Measurements from ENCODE around the gene TACSTD2. TPM values are rescaled to one million over a fixed set of nuclear protein-coding genes. Genes with fewer than 3 reads are reported as not detected.
"Not testable (repeated sequence)": the region's sequence is repeated elsewhere in the genome, so short reads cannot be mapped to it uniquely, and the experiment has no call there.

Gene TACSTD2
- total RNA-seq, 1 donor from 2014 or later, result not detected

DNA sequence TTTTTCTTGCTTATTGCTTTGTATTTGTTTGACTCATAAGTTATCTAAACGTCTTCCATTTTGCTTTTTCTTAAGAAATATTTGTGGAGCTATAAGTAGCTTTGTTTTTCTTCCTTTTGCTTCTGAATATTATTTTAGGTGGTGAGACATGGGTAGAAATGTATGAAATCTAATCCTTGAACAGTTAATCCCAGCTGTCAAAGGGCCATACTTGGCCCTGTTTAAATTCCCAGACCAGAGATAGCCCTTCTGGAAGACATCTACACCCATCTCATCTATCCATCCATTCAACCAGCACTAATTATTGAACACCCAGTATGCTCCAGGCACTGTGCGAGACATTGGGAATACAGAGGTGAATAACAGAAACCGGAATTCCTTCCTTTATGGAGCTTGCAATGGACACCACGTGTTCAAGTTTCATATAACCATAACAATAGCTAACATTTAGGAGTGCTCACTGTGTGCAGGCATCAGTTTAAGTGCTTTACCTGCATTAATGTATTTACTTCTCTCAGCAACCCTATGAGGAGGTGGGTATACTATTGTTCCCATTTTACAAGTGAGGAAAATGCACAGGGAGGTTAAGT is 8.7 kb downstream of the TACSTD2 start:
- Histone ChIP-seq H3F3A (ENCODE audit: low read depth) (peaks cover 15% of the 10 kb centered on the region), H3K27me3 (no peaks in the 10 kb centered on the region), H3K9me3 (ENCODE audit: low read depth) (no peaks in the 10 kb centered on the region), H3K79me2 (ENCODE audit: low read depth) (no peaks in the 10 kb centered on the region), H3K4me2 (no peak overlapping the region), H3K36me3 (no peaks in the 10 kb centered on the region), H4K20me1 (ENCODE audit: low read depth) (no peaks in the 10 kb centered on the region), H3K27ac (no peak overlapping the region), H3K9ac (no peak overlapping the region), H3K4me1 (peaks cover 21% of the 10 kb centered on the region), H2AFZ (replicated peaks) (no peak overlapping the region), H3K4me3 (no peak overlapping the region)
- Mint-ChIP-seq H3K27me3 (ENCODE audit: insufficient read depth, low read depth) (peaks cover 2% of the 10 kb centered on the region), H3K9me3 (peaks cover 3% of the 10 kb centered on the region), H3K27ac (no peak overlapping the region), H3K4me1 (peaks cover 18% of the 10 kb centered on the region), H3K36me3 (no peaks in the 10 kb centered on the region), H3K4me3 (no peak overlapping the region)
- no peak for DNase-seq (ENCODE audit: low spot score)
- TF ChIP-seq, protein P1, sequence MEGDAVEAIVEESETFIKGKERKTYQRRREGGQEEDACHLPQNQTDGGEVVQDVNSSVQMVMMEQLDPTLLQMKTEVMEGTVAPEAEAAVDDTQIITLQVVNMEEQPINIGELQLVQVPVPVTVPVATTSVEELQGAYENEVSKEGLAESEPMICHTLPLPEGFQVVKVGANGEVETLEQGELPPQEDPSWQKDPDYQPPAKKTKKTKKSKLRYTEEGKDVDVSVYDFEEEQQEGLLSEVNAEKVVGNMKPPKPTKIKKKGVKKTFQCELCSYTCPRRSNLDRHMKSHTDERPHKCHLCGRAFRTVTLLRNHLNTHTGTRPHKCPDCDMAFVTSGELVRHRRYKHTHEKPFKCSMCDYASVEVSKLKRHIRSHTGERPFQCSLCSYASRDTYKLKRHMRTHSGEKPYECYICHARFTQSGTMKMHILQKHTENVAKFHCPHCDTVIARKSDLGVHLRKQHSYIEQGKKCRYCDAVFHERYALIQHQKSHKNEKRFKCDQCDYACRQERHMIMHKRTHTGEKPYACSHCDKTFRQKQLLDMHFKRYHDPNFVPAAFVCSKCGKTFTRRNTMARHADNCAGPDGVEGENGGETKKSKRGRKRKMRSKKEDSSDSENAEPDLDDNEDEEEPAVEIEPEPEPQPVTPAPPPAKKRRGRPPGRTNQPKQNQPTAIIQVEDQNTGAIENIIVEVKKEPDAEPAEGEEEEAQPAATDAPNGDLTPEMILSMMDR (IDR thresholded peaks at IDR 0.05), result no peak
- TF ChIP-seq EZH2 (IDR thresholded peaks at IDR 0.05) (no peak), EZH2phosphoT487 (IDR thresholded peaks at IDR 0.05) (no peak)

DNA sequence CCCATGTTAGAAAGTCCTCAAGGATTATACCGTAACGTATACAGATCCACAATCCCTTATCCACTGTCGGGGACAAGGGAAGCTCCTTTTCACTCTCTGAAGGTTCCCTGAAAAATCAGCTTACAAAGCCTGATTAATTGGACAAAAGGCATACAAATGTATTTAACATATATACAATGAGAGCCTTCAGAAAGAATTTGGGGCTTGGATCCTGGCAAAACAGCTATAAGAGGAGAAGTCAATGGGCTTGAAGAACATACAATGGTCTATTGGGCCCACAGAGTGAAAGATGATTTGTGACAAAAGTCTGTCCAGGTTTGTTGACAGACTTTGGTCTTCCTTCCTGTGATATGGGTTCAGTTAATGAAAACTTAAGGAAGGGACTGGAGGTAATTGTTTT is 10.7 kb downstream of the TACSTD2 start:
- peak; percentile 62 for DNase-seq (ENCODE audit: low spot score)
- H3K9me3 Mint-ChIP-seq, result peaks cover 7% of the 10 kb centered on the region
- TF ChIP-seq, protein P1 (IDR thresholded peaks at IDR 0.05), result no peak
- TF ChIP-seq EZH2phosphoT487 (IDR thresholded peaks at IDR 0.05) (no peak), EZH2 (IDR thresholded peaks at IDR 0.05) (no peak)
- H3K4me1 ChIP-seq, result peaks cover 14% of the 10 kb centered on the region
- H3K9ac ChIP-seq, result no peak overlapping the region
- no peaks in the 10 kb centered on the region for H3K36me3 ChIP-seq
- H3K9me3 ChIP-seq (ENCODE audit: low read depth), result no peaks in the 10 kb centered on the region
- H3K4me3 ChIP-seq, result no peak overlapping the region
- H3K27ac ChIP-seq, result no peak overlapping the region
- no peaks in the 10 kb centered on the region for H3K36me3 Mint-ChIP-seq
- H2AFZ ChIP-seq (replicated peaks), result no peak overlapping the region
- peaks cover 15% of the 10 kb centered on the region for H3F3A ChIP-seq (ENCODE audit: low read depth)
- H4K20me1 ChIP-seq (ENCODE audit: low read depth), result no peaks in the 10 kb centered on the region
- H3K4me1 Mint-ChIP-seq, result peaks cover 7% of the 10 kb centered on the region
- H3K4me3 Mint-ChIP-seq, result no peak overlapping the region
- H3K27me3 ChIP-seq, result no peaks in the 10 kb centered on the region
- H3K27me3 Mint-ChIP-seq (ENCODE audit: insufficient read depth, low read depth), result peaks cover 2% of the 10 kb centered on the region
- H3K4me2 ChIP-seq, result no peak overlapping the region
- H3K79me2 ChIP-seq (ENCODE audit: low read depth), result no peaks in the 10 kb centered on the region
- H3K27ac Mint-ChIP-seq, result no peak overlapping the region

GRCh38 chr1:58563715-58564114 is 13.3 kb downstream of the TACSTD2 start:
- H4K20me1 ChIP-seq (ENCODE audit: low read depth); H3K4me3 Mint-ChIP-seq; H3K36me3 Mint-ChIP-seq; H3K27me3 Mint-ChIP-seq (ENCODE audit: insufficient read depth, low read depth); H3K9ac ChIP-seq; H3K79me2 ChIP-seq (ENCODE audit: low read depth); H3K27ac ChIP-seq; H3K27ac Mint-ChIP-seq; H3K27me3 ChIP-seq; H3K36me3 ChIP-seq; DNase-seq (ENCODE audit: low spot score); H2AFZ ChIP-seq (replicated peaks); H3K4me2 ChIP-seq; H3K9me3 Mint-ChIP-seq; H3K4me3 ChIP-seq; H3K4me1 Mint-ChIP-seq; H3K9me3 ChIP-seq (ENCODE audit: low read depth): not testable (repeated sequence)
- peaks cover 15% of the 10 kb centered on the region for H3F3A ChIP-seq (ENCODE audit: low read depth)
- peaks cover 14% of the 10 kb centered on the region for H3K4me1 ChIP-seq

DNA sequence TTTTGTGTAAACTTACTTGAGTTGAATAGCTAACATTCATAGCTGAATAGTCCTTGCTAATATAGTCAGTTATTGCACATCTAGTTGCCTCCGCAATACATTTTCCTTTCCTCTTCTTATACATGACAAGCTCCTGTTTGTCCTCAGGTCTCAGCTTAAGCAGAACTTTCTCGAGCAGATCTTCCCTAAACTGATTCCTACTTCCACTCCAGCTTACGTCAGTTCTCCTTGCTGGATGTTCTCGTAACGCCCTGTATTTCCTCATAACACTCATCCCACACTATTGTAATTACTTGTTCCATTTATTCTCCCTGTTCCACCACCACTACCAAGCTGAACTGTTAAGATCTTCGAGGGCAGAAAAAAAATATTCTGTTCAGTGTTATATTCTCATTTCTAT is 15.4 kb downstream of the TACSTD2 start:
- Histone ChIP-seq H4K20me1 (ENCODE audit: low read depth) (no peaks in the 10 kb centered on the region), H3K9me3 (ENCODE audit: low read depth) (no peaks in the 10 kb centered on the region), H3K4me3 (no peak overlapping the region), H3K27me3 (no peaks in the 10 kb centered on the region), H2AFZ (replicated peaks) (no peak overlapping the region), H3K27ac (no peak overlapping the region), H3K4me2 (no peak overlapping the region), H3K9ac (no peak overlapping the region), H3K36me3 (no peaks in the 10 kb centered on the region), H3K4me1 (peaks cover 7% of the 10 kb centered on the region), H3K79me2 (ENCODE audit: low read depth) (no peaks in the 10 kb centered on the region), H3F3A (ENCODE audit: low read depth) (peaks cover 12% of the 10 kb centered on the region)
- Mint-ChIP-seq H3K4me3 (no peak overlapping the region), H3K27ac (no peak overlapping the region), H3K36me3 (no peaks in the 10 kb centered on the region), H3K4me1 (no peaks in the 10 kb centered on the region), H3K9me3 (peaks cover 5% of the 10 kb centered on the region), H3K27me3 (ENCODE audit: insufficient read depth, low read depth) (no peaks in the 10 kb centered on the region)
- TF ChIP-seq, protein P1 (IDR thresholded peaks at IDR 0.05), result no peak
- TF ChIP-seq EZH2phosphoT487 (IDR thresholded peaks at IDR 0.05) (no peak), EZH2 (IDR thresholded peaks at IDR 0.05) (no peak)
- no peak for DNase-seq (ENCODE audit: low spot score)

Data from neural progenitor cell (in vitro differentiated cells).